ENCODE measurements around the gene CCNA2.

CCNA2 gene

DNA sequence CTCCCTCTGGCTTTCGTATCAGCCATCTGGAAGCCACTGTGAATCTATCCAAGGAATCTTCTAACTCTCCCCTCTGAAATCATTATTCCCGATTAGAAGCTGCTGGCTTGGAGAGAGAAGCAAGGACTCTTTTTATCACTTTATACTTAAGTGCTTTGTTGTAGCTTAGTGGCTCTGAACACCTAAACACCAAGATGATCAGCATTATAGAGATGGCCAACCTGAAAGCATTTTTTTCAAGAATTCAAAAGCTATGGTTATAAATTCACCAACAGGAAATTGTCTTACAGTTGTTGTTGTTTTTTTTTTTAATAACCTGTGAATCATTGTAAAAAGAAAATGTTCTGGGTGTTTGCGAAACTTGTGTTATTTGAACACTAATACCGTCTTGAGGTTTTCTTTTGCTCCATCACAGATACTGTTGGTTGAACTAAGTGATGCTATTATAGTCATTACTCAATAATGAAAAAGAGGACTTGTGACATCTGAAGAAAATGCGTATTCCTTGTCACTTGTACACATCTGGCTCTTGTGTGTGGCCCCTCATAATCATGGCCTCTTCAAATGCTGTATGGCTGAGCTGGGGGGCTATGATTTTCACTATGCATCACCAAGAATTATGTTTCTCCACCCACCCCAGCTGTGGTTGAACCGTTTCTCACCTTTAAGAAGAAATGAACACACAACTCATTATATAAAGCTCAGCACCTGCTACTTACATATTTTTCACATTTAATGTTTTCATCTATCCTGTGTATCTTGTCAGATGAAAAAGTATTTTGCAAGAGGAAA lies 46.9 kb downstream of the CCNA2 start:
- FAIRE-seq (no peak), DNase-seq (ENCODE audit: low spot score) (no peak)

DNA sequence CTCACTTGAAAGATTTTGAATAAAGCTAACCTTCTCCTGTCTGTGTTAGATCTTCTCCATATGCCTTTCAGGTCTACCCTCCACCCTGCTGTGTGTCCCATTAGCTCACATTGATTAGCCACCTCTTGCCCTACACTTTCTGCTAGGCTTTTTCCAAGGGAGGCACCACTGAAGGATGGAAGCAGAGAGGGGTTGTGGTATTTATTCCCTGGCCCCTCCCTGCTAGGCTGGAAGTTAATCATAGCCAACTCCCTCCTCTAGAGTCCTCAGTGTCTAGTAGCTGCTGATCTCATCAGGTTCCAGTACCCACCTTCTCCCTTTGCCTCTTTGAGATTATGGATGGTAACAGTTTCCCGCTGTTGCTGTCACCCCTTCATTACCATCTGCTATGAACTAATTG lies 49.8 kb downstream of the CCNA2 start:
- no peak for DNase-seq (ENCODE audit: low spot score)
- no peak for FAIRE-seq

DNA sequence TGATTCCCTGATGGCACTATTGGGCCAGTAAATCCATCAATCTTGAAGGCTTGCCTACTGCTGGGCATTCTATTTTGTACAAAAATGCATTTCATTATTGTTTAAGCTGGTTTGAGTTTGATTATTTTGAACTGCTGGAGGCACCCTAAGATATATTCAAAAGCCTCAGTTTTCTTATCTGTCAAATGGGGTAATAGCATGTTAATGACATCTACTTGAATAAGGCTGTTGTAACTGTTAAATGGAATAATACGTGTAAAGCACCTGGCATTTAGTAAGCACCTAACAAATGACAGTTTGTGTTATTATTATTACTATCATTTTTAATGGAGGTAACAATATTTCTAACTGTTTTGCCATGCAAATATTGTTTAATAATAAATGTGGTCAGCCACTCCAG lies 51.8 kb downstream of the CCNA2 start:
- no peak for FAIRE-seq
- no peak for DNase-seq (ENCODE audit: low spot score)

DNA sequence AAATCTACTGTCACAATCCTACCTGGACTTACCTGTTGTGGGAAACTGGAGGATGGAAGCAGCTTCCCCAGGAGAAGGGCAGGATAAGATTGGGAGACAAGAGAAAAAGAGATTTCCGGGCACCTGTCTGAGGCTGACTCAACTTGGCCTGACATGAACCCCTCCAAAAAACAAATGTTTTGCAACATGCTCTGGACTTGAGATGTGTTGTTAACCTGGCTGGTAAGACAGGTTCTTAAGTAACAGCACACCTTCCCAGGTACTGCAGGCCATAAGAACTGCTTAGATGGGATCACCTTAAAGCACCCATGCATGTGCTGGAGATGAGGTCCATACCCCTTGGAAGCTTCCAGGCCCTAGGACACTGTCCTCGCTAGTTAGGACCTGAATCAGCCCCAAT lies 54.3 kb downstream of the CCNA2 start:
- FAIRE-seq = no peak
- DNase-seq (ENCODE audit: low spot score) = no peak

DNA sequence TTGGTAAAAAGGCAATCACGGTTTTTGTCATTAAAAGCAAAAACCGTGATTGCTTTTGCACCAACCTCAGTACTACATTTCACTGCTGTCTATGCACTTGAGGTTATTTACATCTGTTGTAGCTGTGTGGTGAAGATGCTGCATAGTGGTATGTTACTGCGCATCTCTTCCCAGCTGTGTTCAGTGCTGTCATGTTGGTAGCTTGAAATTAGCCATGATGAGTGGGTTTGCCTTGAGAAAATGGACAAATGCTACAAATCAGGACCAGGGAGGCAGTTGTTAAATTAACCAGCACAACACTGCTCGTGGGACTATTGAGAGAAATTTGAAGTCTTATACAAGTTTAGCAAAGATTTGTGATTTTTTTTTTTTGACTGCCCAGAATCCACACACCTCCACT lies 56.5 kb downstream of the CCNA2 start:
- FAIRE-seq (no peak), DNase-seq (ENCODE audit: low spot score) (no peak)
